Measurements from ENCODE around the gene C7orf57.

DNA sequence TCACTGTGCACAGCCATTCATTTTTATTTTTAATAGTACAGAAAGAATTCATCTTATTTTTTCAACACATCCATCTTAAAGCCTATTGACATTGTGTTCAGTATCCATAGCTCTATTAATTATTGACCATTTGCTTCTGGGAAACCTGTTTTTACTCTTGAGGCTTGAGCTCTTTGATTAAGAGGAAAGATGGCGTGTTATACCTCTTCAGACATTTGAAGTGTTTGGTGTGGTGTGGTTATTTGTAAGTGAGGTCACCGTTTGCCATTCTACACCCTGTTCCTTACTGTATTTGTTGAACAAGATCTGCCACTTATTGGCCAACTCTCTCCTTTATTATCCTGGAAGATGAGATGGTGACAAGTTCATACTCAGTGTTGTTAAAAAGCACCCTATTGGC is 18.4 kb downstream of the C7orf57 start:
- no peak for TF ChIP-seq POLR2A (IDR thresholded peaks at IDR 0.05)
- TF ChIP-seq, protein P1, sequence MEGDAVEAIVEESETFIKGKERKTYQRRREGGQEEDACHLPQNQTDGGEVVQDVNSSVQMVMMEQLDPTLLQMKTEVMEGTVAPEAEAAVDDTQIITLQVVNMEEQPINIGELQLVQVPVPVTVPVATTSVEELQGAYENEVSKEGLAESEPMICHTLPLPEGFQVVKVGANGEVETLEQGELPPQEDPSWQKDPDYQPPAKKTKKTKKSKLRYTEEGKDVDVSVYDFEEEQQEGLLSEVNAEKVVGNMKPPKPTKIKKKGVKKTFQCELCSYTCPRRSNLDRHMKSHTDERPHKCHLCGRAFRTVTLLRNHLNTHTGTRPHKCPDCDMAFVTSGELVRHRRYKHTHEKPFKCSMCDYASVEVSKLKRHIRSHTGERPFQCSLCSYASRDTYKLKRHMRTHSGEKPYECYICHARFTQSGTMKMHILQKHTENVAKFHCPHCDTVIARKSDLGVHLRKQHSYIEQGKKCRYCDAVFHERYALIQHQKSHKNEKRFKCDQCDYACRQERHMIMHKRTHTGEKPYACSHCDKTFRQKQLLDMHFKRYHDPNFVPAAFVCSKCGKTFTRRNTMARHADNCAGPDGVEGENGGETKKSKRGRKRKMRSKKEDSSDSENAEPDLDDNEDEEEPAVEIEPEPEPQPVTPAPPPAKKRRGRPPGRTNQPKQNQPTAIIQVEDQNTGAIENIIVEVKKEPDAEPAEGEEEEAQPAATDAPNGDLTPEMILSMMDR (IDR thresholded peaks at IDR 0.05): no peak

All from lower leg skin (tissue), 3 donors.